T-helper 2 cell (primary cell): Measurements from ENCODE around the gene SLC25A41.
"Not testable (repeated sequence)": the region's sequence is repeated elsewhere in the genome, so short reads cannot be mapped to it uniquely, and the experiment has no call there.

ENCODE experiments used
- DNase-seq, 5 experiments: peaks; one replicate each; pipeline versions ENCODE4 v3.0.0 to v3.0.0-alpha.2; 2012 to 2022

The SLC25A41 gene

DNA sequence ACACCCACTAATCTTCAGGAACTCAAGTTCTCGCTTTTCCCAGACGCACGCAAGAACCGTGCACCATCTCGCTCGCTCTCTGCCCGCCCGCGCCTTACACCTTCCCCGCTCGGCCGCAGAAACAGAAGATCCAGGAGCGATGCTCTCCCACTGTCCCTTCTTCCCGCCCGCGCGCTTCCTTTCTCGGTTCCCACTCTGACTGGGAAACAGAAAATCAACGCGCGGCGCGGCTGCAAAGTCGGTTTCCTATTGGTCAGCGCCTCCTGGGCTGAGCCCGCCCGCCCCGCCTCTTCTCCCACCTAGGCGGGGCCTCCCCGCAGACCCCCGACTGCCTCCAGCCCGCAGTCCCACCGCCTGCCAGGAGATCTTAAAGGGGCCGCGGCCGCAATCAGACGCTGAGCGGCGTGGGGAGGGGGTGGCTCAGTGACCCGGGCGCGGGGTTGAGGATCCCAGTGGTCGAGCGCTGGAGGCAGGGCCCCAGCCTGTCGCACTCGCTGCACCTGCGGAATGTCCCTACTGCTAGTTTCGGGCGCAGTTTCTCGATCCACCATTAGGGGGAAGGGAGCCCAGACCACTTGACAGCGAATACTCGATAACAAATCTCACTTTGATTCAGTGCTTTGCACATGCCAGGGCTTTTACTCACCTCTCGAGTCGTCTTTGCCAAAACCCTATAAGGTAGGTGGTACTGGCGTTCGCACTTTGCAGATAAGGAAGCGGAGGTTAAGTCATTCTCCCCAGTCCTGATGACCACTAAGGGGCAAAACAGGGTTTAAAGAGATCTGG is 26.7 kb upstream of the SLC25A41 start:
- peak; percentile 86 to 99 (median 94) for DNase-seq

DNA sequence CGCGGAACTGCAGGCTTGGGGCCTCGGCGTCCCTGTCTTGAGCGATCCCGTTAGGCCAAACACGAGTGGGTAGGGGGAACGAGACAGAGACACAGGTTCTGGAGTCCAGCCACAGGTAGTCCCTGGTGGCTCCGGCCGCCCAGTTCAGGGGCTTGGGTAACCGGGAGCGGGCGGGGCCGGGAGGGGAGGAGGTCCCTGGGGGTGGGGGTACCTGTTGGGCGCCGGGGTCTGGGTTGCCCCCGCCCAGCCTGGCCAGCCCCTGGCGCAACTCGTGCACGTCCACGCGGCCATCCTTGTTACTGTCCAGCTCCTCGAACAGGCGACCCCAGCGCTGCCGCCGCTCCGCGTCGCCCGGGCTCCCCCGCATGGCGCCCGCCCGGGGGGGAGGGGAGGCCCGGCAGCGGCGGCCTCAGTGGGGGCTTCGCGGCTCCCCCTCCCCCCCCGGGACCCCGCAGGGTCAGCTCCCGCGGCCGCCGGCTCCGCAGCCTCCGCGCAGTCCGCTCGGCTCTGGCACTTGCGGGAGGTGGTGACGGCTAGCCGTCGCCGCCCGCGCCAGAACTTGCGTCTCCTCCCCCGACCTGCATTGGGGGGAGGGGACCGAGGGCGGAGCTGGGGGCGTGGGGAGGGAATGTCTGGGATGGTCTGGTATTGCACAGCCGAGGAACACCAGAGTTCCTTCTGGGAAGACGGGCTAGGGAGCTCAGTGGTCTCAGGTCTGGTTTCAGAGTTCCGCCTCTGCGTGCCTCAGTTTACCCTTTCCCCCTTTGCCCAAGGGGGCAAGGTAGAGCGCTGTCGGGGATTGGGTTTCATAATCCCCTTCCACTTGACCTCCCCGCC is 25.9 kb upstream of the SLC25A41 start, which contains the start of gene SLC25A23:
TSS of gene SLC25A23 (minus strand) at position 531 of the 837 bp plus-strand sequence. CDS start at position 367, 164 bp downstream.
- DNase-seq = peak; percentile 27 to 84 (median 29)

DNA sequence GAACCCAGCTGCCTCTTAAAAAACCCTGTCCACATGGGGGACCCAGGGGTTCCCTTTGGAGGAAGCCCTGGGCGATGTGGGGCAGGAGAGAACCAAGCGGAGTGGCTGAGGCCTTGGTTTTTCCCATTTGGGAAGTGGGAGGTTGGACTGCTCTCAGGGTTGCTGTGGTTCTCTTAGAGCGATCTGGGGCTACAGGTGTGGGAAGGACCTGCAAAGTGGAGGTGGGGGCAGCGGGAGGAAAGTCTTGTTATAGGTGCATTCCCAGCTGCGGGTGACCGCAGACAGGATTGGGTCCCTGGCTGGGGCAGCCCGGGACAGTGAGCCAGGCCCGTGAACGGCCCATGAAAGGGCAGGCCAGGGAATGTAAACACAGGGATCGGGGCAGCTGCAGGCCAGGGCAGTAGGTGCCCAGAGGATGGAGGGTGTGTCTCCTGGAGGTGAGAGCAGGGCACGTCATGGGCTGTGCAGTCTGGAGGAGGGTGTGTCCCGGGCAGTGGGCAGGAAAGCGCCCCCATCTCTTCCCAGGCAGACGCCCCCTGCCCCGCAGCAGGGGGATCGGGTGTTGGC is 25.2 kb upstream of the SLC25A41 start:
- DNase-seq = no peak

DNA sequence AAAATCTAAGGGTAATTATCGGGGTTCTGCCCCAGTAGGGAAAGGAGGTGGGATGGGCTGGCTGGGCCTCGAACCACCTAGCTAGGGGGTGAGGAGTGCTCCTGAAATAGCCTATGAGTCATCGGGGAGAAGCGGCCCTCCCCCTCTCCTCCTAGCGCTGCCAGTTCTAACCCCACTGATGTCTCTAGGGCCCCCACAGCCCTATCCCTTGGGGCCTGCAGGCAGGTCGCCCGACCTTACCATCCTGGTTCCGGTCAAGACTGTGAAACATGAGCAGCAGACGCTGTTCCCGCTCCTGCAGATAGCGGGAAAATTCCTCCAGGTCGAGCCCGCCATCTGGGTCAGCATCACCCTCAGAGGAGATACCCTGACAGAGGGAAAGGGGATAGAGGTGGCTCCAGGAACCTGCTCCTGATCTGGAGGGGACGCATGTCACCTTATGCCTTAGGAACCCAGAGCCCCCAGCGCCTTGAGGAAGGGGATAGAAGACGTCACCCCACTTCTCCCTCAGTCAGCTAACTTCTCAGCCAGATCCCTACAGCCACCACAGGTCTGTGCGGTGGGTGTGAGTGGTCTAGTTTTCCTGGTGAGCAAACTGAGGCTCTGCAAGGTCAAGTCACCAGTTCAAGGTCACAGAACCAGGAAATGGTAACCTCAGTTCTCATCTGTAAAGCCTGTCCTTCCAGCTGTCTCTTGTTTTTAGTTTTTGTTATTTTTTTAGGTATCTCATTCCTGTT is 24.6 kb upstream of the SLC25A41 start:
- no peak for DNase-seq

DNA sequence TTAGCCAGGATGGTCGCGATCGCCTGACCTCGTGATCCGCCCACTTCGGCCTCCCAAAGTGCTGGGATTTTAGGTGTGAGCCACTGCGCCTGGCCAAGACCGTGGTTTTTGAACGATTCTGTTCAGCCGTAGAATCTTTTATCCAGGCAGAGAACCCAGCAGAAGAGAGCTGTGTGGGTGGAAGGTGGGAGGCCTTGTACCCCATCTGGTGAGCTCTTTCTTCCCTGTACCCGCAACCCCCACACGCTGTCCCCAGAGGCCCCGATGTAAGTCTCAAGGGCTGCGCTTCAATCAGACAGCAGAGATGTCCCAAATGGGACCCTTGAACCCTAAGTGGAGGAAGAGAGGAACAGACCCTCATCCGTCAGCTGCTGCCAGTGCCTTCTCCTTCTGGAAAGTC is 22.4 kb upstream of the SLC25A41 start:
- no peak for DNase-seq

DNA sequence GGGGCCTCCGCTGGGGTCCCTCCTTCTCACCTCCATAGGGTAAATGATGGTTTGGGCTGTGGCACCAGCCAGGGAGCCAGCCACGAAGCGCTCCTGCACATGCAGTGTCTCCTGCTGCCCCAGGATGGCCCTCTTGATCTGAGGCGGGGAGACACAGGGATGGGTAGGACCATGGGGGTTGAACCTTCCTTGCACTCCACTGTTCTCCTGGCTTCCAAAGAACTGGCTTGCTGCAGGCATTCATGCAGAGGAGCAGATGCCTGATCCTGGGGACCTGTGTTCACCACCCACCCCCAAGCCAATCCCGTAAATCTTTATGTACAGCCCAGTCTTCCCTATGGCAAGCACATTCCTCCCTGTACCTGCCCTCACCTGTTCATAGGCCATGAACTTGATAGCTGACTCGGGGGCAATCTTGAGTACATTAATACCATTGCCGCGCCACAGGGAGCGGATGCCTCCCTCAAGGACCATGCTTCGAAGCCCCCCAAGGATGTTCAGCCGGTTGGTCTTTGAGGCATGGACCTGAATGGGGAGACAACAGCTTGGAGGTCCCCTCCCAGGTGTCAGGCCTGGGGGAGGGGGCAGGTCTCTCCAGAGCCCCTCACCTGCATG is 20.5 kb upstream of the SLC25A41 start:
- DNase-seq = no peak

DNA sequence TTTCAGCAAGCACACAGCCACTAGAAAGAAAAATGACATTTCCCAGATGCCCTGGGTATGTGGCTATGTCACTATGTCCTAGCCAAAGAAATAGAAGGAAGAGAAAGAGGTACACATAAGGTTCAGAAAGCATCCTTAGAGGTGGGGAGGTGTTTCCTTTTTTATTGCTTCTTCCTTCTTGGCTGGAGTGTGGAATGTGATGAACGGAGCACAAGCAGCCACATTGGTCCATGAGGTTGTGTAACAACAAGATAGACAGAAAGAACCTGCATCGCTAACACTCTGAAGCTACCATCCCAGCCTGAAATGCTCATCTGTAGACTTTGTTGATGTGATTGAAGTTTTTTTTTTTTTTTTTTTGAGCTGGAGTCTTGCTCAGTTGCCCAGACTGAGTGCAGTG is 19.3 kb upstream of the SLC25A41 start:
- no peak for DNase-seq

DNA sequence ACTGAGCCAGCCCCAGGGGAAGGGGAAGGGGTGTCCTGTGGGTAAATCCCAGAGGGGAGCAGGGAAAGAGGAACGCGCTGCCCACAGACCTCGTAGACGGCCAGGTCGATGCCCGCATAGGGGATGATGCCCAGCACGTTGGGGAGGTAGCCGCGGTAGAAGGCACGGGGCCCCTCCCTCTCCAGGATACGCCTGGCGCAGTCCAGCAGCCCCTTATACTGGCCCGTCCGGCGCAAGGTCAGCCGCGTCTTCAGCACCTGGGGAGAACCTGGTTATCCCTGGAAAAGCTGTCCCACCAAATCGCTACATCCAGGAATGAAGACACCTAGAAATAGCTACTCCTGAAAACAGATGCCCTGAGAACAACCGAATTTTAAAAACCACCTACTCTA is 18.7 kb upstream of the SLC25A41 start:
- DNase-seq = no peak

DNA sequence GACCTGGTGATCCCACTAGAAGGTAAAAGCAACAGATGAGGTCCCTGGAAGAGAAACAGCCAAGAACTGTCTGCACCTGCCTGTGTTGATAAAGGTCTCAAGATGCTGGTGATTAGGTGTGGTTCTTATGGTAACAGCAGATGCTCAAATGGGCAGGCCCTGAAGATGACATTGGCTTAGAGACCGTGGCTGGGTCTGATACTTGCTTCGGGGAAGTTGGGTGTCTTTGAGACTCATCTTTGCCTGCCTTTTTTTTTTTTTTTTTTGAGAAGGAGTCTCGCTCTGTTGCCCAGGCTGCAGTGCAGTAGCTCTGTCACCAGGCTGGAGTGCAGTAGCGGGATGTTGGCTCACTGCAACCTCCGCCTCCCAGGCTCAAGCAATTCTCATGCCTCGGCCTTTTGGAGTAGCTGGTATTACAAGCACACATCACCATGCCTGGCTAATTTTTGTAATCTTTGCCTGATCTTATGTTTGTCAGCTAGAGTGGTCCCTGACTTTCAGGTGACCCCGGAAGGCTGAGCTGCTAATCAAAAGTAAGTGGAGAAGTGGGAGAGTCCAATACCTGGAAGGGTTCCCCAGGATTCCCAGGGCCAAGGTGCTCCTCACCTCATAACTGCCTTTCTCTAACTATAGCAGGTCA is 18.1 kb upstream of the SLC25A41 start:
- DNase-seq = no peak

DNA sequence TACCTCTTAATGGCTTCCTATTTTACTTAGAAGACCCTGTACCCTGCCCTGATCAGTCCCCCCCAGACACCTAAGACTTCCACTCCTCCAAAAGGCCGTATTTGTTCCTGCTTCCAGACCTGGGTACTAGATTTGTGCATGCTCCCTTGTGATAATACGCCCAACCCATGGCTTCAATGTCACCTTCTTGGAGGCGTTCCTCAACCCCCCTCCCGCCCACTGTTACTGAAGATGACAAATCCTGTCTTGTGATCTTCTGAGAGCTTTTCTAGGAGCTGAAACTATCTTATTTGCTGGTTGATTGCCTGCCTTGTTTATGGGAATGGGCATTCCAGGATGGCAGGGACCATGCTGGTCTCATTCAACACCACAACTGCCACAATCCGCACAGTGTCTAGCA is 16.6 kb upstream of the SLC25A41 start:
- no peak for DNase-seq

DNA sequence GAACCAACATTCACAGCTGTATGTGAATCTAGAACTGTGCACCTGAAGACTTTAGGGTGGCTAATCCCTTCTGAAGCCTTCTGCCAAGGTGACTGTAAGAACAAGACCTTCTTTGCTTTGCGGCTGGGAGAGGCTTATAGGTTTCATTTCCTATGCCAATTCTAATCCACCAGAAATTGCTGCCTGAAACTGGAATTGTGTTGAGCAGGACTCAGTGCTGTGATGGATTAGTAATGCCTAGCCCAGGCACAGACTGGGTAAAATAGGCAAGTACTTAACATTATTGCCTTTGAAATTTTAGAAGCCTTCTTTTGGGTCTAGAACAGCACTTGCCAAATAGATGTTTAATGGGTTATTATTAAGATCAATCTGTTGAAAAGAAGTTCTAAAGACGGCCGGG is 14.5 kb upstream of the SLC25A41 start:
- no peak for DNase-seq

DNA sequence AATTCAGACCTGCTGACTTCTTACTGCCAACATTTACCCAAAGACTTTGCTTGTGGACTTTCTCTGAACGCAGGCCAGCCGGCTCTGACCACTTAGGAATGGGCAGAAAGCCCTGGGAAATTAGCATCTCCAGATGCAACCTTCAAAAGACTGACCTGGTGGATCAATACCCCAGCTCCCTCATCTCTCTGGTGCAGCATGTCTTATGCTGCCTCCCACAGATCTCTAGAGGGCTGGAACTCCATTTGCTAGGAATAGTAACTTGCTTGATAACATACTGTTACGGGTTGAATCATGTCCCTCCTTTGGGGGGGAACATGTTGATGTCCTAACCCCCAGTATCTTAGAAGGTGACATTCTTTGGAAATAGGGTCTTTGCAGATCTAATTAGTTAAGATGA is 12.9 kb upstream of the SLC25A41 start:
- DNase-seq = no peak

DNA sequence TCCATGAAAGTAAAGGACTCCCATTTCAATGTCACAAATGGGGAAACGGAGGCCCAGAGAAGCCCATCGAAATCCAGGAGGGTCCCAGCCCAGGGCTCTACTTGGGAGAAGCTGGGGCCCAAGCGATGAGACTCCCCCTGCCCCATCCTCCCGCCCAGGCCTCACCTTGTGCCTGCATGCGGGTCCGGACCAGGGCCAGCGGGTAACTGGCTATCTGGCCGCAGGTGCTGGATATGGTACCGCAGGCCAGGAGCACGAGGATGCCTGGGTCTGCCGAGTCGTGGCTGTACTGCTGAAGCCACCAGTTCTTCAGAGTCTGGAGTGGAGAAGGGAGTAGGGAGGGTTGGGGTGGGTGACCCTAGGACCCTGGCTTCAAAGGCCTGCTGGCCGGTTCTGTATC is 10.4 kb upstream of the SLC25A41 start:
- no peak for DNase-seq

DNA sequence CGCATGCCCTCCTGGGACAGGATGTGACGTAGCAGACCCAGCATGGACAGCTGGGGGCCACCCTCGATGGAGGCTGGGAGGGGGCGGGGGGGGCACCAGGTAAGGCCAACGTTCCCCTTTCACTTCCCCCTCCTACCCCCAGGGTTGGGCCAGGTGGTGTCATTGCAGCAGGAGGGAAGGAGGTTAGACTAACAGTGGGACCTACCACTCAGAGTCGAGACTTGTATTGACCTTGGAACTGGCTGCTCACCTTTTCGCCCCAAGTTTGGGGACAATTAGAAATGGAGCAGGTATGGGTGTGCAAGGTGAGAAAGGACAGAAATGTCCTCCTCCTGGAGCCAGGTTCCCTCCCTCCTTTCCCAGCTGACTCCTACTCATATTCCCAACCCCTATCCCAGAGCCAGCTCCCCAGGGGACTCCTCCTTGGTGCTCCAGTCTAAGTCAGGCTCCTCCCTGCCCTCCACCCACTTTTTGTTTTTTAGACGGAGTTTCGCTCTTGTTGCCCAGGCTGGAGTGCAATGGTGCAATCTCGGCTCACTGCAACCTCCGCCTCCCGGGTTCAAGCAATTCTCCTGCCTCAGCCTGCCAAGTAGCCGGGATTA is 8.6 kb upstream of the SLC25A41 start:
- no peak for DNase-seq

DNA sequence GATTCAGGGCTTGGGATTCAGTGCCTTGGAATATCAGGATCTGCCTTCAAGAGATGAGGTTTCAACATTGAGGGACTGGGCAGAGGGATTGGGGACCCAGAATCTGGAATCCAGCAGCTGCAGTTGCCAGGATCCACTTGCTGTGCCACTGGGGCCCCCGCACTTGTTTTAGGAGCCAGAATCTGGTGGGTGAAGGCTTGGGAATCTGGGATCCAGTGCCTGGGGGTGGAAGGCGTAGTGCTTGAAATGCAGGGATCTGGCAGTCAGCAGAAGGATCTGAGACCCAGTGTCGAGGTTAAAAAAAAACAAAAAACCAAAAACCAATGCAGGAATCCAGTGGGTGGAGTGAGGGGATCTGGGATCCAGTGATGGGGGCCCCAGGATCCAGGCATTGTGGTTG is 7.3 kb upstream of the SLC25A41 start:
- no peak for DNase-seq

DNA sequence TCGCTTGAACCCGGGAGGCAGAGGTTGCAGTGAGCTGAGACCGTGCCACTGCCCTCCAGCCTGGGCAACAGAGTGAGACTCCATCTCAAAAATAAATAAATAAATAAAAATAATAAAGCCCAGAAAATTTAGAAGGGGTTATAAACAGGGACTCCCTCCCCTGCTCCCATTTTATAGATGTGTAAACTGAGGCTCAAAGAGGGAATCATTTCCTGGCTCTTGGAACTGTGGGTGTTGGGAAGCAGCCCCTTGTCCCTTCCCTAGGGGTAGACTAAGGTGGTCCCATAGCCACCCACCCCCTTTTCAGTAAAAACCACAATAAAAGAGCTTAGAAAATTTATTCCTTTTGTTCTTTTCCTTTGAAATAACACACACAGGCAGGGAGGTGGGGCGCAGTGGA is 6.2 kb upstream of the SLC25A41 start:
- no peak for DNase-seq

DNA sequence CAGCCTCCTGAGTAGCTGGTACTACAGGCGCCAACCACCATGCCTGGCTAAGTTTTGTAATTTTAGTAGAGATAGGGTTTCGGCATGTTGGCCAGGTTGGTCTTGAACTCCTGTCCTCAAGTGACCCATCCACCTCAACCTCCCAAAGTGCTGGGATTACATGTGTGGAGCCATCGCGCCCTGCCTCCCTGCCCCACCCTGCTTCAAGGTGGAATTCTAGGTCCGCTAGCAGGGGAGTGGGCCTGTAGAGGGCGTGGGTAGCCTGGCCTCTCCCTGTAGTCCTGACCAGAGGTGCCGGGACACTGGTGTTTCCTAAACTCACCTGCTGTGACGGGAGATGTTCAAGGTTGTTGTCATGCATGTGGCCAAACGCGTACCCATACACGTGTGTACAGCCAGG is 398 bp downstream of the SLC25A41 start:
- DNase-seq = no peak

DNA sequence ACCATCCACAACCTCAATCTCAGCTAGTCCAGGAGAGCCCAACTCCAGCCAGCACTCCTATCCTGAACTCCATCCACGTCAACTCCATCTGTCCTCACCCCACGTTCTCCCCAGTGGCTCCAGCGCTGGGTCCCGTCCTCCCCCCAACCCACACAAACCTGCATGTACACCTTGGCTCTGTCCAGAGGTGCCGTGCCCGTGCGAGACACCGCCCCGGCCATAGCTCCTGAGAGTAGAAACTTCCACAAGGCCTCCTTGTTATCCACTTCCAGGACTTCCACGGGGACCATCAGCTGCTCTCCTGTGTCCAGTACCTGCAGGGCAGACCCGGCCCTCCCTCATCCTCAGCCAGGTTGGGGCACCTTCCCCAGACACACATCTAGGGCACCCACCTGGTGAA is 1.7 kb downstream of the SLC25A41 start:
- no peak for DNase-seq

DNA sequence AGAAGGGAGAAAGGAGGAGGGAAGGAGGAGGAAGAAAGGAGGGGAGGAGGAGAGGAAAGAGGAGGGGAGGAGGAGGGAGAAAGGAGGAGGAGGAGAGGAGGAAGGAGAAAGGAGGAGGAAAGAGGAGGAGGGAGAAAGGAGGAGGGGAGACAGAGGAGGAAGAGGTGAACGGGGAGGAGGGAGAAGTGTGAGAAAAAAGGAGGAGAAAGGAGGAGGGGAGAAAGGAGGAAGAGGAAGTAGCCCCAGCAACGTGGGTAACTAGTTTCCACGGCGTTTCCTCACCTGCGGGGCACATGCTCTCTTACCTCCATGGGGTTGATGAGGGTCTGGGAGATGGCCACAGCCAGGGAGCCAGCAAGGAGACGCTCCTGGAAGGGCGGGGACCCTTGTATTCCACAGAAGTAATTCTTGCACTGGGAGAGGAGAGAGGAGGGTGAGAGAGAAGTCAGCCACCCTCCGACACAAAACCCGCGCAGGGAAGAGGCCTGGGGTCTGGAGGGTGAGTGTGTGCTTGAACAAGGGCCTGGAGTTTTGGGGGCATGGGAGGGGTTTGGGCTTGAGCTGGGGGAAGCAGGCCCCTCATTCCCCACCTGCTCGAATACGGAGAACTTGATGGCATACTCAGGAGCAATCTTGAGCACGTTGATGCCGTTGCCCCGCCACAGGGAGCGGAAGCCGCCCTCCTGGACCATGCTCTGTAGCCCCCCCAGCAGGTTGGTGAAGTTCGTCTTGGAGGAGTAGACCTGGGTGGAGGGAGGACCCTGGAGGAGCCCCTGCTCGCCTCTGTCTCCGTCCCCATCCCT is 3.9 kb downstream of the SLC25A41 start:
- no peak for DNase-seq

DNA sequence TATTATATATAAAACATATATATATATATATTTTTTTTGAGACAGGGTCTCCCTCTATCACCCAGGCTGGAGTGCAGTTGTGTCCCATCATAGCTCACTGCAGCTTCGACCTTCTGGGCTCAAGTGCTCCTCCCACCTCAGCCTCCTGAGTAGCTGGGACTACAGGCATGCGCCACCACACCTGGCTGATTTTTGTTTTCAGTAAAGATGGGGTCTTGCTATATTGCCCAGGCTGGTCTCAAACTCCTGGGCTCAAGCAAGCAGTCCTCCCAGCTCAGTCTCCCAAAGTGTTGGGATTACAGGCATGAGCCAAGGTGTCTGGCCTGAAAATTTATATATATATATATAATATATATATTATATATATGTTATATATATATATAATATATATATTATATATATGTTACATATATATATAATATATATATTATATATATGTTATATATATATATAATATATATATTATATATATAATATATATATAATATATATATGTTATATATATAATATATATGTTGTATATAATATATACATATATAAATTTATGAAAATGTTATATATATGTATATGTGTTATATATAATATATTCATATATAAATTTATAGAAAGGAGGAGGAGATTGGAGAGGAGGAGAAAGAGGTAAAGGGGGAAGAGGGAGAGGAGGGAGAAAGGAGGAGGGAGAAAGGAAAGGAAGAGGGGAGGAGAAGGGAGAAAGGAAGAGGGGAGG is 4.7 kb downstream of the SLC25A41 start:
- DNase-seq = not testable (repeated sequence)
